Measurements from ENCODE around the gene CXorf65.
A peak's percentile ranks its signal among the peaks of the same experiment; 100 is the strongest.

The CXorf65 gene

DNA sequence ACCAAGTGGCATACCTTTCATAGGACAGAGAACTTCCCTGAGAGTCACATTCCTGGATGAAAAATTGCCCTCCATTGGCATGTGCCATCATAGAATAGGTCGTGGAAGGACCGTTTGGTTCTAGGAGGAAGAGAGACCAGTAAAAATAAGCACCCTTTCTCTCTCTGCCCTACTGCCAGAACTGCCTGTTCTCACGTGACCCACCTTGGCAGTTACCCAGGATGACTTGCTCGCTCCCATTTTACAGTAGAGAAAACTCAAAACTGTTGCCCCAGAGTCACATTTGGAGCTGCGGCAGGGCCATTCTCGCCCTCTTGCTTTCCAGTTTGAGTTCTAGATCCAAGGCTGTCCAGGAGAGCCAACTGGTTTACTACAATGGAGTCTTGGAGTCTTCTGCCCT is 37.0 kb upstream of the CXorf65 start:
- TF ChIP-seq CTCF (IDR thresholded peaks at IDR 0.05) = no peak
- no peak overlapping the region for H3K4me3 ChIP-seq
- DNase-seq (ENCODE audit: low spot score) = no peak
- peak overlapping the region; percentile 4 to 5 for H3K27ac ChIP-seq

- no peak for DNase-seq (ENCODE audit: low spot score)
- TF ChIP-seq CTCF (IDR thresholded peaks at IDR 0.05) = no peak
- H3K27ac ChIP-seq = no peak overlapping the region
- H3K4me3 ChIP-seq = no peak overlapping the region
These were observed 33.9 kb upstream of the CXorf65 start for GRCh38 chrX:71140440-71140839.

DNA sequence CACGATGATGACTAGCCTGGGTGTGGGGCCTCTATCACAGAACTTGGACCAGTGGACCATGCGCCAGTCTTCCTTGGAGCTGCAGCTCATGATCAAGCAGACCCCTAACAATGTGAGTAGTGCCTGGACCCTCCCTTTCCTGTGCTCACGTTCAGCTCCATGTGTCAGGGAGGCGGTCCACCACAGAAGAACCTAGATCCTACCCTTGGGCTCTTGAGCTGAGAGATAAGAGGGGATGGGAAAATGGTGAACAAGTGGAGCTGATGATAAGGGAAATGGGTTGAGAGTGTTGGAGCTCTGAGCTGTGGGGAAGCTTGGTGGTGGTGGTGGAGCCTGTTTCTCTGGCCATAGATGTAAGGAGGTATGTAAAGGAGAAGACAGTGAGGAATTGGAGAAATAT is 25.0 kb upstream of the CXorf65 start:
- no peak for DNase-seq (ENCODE audit: low spot score)
- TF ChIP-seq CTCF (IDR thresholded peaks at IDR 0.05) = no peak
- no peak overlapping the region for H3K4me3 ChIP-seq
- no peak overlapping the region for H3K27ac ChIP-seq

- no peak for DNase-seq (ENCODE audit: low spot score)
- Histone ChIP-seq H3K27ac (no peak overlapping the region), H3K4me3 (no peak overlapping the region)
- TF ChIP-seq CTCF (IDR thresholded peaks at IDR 0.05) = peak; percentile 59
These were observed 22.6 kb upstream of the CXorf65 start for GRCh38 chrX:71128915-71129765.

DNA sequence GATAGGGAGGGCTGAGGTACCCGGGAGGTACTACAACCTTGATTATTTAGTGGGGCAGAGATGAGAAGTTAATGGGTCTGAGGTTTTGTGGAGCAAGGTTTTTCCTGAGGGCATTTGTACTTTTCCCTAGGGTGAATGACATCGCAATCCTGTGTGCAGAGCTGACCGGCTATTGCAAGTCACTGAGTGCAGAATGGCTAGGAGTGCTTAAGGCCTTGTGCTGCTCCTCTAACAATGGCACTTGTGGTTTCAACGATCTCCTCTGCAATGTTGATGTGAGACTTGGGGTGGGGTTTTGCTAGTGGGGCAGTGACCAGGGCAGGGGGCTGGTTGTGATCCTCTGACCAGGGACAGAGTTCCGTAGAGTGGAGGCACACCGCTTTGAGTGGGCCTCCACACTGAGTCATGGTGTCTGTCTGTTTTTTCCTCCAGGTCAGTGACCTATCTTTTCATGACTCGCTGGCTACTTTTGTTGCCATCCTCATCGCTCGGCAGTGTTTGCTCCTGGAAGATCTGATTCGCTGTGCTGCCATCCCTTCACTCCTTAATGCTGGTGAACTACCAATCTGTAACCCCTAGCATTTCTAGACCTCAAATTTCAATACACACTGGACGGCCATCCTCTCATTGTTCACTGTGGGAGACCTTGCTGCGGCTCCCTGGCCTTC is 21.8 kb upstream of the CXorf65 start:
- no peak overlapping the region for H3K27ac ChIP-seq
- no peak for TF ChIP-seq CTCF (IDR thresholded peaks at IDR 0.05)

DNA sequence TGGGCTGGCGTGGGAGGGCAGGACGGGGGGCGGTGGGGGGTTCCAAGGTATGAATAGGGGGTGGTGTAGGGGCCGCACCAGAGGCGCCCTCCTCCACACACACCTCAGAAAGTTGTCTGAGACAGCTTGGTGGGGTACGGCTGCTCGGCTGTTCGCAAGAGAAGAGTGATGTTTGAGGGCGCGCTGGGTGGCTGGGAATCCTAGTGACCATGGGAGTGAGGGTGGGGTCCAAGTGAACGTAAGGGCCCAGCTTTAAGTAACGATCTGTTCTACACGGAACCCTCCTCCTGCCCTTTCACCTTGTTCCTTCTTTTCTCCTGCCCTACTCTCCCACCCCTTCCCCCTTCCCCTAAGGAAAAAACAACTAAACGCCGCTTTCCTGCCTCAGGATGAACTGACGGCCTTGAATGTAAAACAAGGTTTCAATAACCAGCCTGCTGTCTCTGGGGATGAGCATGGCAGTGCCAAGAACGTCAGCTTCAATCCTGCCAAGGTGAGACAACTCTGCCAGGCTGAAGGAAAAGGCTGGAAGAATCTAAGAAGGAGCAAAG is 12.5 kb upstream of the CXorf65 start:
- TF ChIP-seq CTCF (IDR thresholded peaks at IDR 0.05) = no peak
- peak overlapping the region; percentile 80 to 87 for H3K27ac ChIP-seq
- peak overlapping the region; percentile 79 for H3K4me3 ChIP-seq
- DNase-seq (ENCODE audit: low spot score) = no peak

More for the DNA sequence above, 21.8 kb upstream of the CXorf65 start:
- H3K4me3 ChIP-seq = no peak overlapping the region
- DNase-seq (ENCODE audit: low spot score) = no peak
